ENCODE data around the gene UPF1. TPM values are rescaled to one million over a fixed set of nuclear protein-coding genes. Genes with fewer than 3 reads are reported as not detected.

UPF1 gene
- total RNA-seq, 2 experiments from 2014 or later, result 77.2 to 113 TPM

DNA sequence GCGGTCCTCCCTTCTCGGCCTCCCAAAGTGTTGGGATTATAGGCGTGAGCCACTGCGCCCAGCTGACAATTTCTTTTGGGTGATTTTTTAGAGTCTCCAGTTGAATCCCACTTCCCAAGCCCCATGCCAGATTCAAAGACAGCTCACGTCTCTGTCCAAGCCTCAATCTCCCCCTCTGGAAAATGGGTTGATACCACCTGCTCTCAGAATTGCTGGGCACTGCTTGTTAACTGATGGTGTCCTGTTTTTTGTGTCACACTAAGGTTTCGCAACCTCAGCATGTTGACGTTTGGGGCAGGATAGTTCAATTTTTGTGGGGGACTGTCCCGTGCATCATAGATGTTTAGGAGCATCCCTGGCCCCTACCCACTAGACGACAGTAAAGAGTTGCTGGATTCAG lies 14.2 kb upstream of the UPF1 start:
- H3K4me2 ChIP-seq (ENCODE audit: low read length), result no peak overlapping the region
- H3K4me1 ChIP-seq (ENCODE audit: insufficient read depth, low read length, poor library complexity, severe bottlenecking), result no peaks in the 10 kb centered on the region
- no peaks in the 10 kb centered on the region for H3K9me2 ChIP-seq (ENCODE audit: insufficient read depth, low read length)
- H3K79me2 ChIP-seq (ENCODE audit: insufficient read depth, low read depth, low read length), result no peaks in the 10 kb centered on the region
- no peak for DNase-seq (ENCODE audit: low spot score)
- no peak overlapping the region for H3K27ac ChIP-seq (ENCODE audit: low read depth, low read length, poor library complexity, severe bottlenecking)
- intact Hi-C loops (cut with micrococcal nuclease; ENCODE audit: unreplicated experiment), result no loop called here
- H3K4me3 ChIP-seq (ENCODE audit: low read depth, low read length, poor library complexity, severe bottlenecking), result no peak overlapping the region
- no peaks in the 10 kb centered on the region for H3K36me3 ChIP-seq (ENCODE audit: insufficient read depth, low read length)
- no peaks in the 10 kb centered on the region for H4K20me1 ChIP-seq (ENCODE audit: insufficient read depth, low read length)
- no TSS peak for BruUV-seq (replicated peaks)
- TF ChIP-seq, protein P1, sequence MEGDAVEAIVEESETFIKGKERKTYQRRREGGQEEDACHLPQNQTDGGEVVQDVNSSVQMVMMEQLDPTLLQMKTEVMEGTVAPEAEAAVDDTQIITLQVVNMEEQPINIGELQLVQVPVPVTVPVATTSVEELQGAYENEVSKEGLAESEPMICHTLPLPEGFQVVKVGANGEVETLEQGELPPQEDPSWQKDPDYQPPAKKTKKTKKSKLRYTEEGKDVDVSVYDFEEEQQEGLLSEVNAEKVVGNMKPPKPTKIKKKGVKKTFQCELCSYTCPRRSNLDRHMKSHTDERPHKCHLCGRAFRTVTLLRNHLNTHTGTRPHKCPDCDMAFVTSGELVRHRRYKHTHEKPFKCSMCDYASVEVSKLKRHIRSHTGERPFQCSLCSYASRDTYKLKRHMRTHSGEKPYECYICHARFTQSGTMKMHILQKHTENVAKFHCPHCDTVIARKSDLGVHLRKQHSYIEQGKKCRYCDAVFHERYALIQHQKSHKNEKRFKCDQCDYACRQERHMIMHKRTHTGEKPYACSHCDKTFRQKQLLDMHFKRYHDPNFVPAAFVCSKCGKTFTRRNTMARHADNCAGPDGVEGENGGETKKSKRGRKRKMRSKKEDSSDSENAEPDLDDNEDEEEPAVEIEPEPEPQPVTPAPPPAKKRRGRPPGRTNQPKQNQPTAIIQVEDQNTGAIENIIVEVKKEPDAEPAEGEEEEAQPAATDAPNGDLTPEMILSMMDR (conservative IDR thresholded peaks at IDR 0.05; ENCODE audit: low read length), result no peak
- TF ChIP-seq EZH2phosphoT487 (IDR thresholded peaks at IDR 0.05; ENCODE audit: borderline replicate concordance, low read depth, low read length), result no peak
- POLR2A ChIA-PET, result no interaction called here
- CTCF ChIA-PET (ENCODE audit: unreplicated experiment), result no interaction called here
- no peak overlapping the region for H2AFZ ChIP-seq (ENCODE audit: low read length)
- no peaks in the 10 kb centered on the region for H3K9me3 ChIP-seq (ENCODE audit: low read length)

DNA sequence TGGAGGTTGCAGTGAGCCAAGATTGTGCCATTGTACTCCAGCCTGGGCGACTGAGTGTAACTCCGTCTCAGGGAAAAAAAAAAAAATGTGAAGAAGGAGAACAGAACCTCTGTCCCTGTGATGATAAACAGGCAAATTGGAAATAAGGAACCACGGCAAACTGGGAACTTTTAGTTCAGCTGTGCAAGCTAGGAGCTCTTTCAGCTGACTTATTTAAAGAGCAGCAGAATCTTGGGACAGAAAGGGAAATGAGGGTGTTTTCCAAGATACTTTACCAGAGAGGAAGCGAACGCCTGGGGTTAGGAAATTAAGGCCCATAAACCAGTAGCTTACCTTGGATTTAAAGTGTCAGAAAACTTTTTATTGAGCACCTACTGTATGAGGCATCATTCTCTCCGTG lies 3.0 kb upstream of the UPF1 start:
- BruUV-seq (replicated peaks), result no TSS peak
- Histone ChIP-seq H2AFZ (ENCODE audit: low read length) (no peak overlapping the region), H3K9me2 (ENCODE audit: insufficient read depth, low read length) (no peaks in the 10 kb centered on the region), H3K79me2 (ENCODE audit: insufficient read depth, low read depth, low read length) (peaks cover 15% of the 10 kb centered on the region), H3K27ac (ENCODE audit: low read depth, low read length, poor library complexity, severe bottlenecking) (no peak overlapping the region), H3K4me2 (ENCODE audit: low read length) (no peak overlapping the region), H3K4me1 (ENCODE audit: insufficient read depth, low read length, poor library complexity, severe bottlenecking) (peaks cover 7% of the 10 kb centered on the region), H3K4me3 (ENCODE audit: low read depth, low read length, poor library complexity, severe bottlenecking) (no peak overlapping the region), H3K36me3 (ENCODE audit: insufficient read depth, low read length) (peaks cover 14% of the 10 kb centered on the region), H4K20me1 (ENCODE audit: insufficient read depth, low read length) (peaks cover 12% of the 10 kb centered on the region), H3K9me3 (ENCODE audit: low read length) (no peaks in the 10 kb centered on the region)
- no peak for TF ChIP-seq EZH2phosphoT487 (IDR thresholded peaks at IDR 0.05; ENCODE audit: borderline replicate concordance, low read depth, low read length)
- TF ChIP-seq, protein P1 (conservative IDR thresholded peaks at IDR 0.05; ENCODE audit: low read length), result no peak
- POLR2A ChIA-PET, result interaction anchor here (1.0 to 1.3 kb wide), 2 partner anchors 11 to 61 kb away, joined by 3 to 4 read pairs; no protein-coding TSS in a partner anchor
- no peak for DNase-seq (ENCODE audit: low spot score)
- CTCF ChIA-PET (ENCODE audit: unreplicated experiment), result no interaction called here
- intact Hi-C loops (cut with micrococcal nuclease; ENCODE audit: unreplicated experiment), result no loop called here

DNA sequence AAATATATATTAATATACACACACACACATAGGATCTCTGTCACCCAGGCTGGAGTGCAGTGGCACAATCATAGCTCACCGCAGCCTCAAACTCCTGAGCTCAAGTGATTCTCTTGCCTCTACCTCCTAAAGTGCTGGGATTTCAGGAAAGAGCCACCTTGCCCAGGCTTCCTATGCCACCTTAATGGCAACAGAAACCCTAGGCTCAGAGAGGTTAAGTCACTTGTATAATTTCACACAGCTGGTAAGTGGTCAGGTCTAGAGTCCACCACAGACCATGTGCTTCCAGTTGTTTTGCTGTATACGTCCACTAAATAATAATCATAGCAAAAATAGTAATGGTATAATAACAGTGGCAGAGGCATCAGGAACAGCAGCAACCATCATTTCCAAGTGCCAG lies 1.3 kb upstream of the UPF1 start:
- Histone ChIP-seq H4K20me1 (ENCODE audit: insufficient read depth, low read length) (peaks cover 26% of the 10 kb centered on the region), H3K36me3 (ENCODE audit: insufficient read depth, low read length) (peaks cover 31% of the 10 kb centered on the region), H3K4me2 (ENCODE audit: low read length) (no peak overlapping the region), H3K79me2 (ENCODE audit: insufficient read depth, low read depth, low read length) (peaks cover 32% of the 10 kb centered on the region), H3K27ac (ENCODE audit: low read depth, low read length, poor library complexity, severe bottlenecking) (no peak overlapping the region), H2AFZ (ENCODE audit: low read length) (no peak overlapping the region), H3K4me1 (ENCODE audit: insufficient read depth, low read length, poor library complexity, severe bottlenecking) (peaks cover 21% of the 10 kb centered on the region), H3K9me2 (ENCODE audit: insufficient read depth, low read length) (no peaks in the 10 kb centered on the region), H3K9me3 (ENCODE audit: low read length) (no peaks in the 10 kb centered on the region), H3K4me3 (ENCODE audit: low read depth, low read length, poor library complexity, severe bottlenecking) (no peak overlapping the region)
- DNase-seq (ENCODE audit: low spot score), result no peak
- intact Hi-C loops (cut with micrococcal nuclease; ENCODE audit: unreplicated experiment), result loop anchor here (5.0 to 10.0 kb wide), 3 partner anchors 148 to 406 kb away; partner anchors contain the start of genes CRTC1 and REX1BD
- TF ChIP-seq, protein P1 (conservative IDR thresholded peaks at IDR 0.05; ENCODE audit: low read length), result no peak
- TF ChIP-seq EZH2phosphoT487 (IDR thresholded peaks at IDR 0.05; ENCODE audit: borderline replicate concordance, low read depth, low read length), result no peak
- CTCF ChIA-PET (ENCODE audit: unreplicated experiment), result interaction anchor here (1.1 kb wide), 1 partner anchor 11 kb away, joined by 3 read pairs; no protein-coding TSS in a partner anchor
- POLR2A ChIA-PET, result interaction anchor here (0.6 to 1.5 kb wide), 3 partner anchors 17 to 209 kb away, joined by 3 read pairs; no protein-coding TSS in a partner anchor
- no TSS peak for BruUV-seq (replicated peaks)

Measured in OCI-LY7 (cell line).